Thyroid gland (tissue), 4 donors: Measurements from ENCODE around the gene HELZ.

ENCODE experiments used
- POLR2A ChIP-seq, 2 donors: fragments of 450-650 bp; IDR thresholded peaks; one replicate each; pipeline ENCODE4 v1.6.1; 2017; ENCODE audit warnings: antibody characterized with exemption in 2 of 2, mild to moderate bottlenecking in 2 of 2, moderate library complexity in 1 of 2
- TF ChIP-seq, protein P1 (sequence below), 6 experiments: fragments of 200-600 bp in 3 of 6; fragments of 450-650 bp in 3 of 6; sonication (generic) in 3 of 6; IDR thresholded peaks; one replicate each; pipeline ENCODE4 v1.5.1; 2016 to 2019; ENCODE audit warnings: antibody characterized with exemption in 6 of 6, mild to moderate bottlenecking in 2 of 6, inconsistent platforms in 1 of 6, moderate library complexity in 1 of 6

DNA sequence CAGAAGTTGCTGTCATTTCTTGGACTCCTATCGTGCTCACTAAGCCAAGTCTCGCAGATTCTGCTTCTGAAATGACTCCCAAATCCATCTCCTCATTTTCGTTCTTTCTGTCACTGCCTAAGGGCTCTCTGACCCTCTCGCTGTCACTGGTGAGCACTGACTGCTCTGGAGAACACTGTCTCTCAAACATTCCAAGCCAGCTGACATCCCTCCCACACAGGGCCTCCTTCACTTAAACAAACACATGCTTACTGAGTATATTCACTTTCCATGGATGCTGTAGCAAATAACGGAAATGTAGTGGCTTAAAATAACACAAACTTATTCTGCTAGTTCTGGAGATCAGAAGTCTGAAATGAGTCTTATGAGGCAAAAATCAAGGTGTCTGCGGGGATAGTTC, 181.9 kb downstream of the HELZ start:
- TF ChIP-seq, protein P1, sequence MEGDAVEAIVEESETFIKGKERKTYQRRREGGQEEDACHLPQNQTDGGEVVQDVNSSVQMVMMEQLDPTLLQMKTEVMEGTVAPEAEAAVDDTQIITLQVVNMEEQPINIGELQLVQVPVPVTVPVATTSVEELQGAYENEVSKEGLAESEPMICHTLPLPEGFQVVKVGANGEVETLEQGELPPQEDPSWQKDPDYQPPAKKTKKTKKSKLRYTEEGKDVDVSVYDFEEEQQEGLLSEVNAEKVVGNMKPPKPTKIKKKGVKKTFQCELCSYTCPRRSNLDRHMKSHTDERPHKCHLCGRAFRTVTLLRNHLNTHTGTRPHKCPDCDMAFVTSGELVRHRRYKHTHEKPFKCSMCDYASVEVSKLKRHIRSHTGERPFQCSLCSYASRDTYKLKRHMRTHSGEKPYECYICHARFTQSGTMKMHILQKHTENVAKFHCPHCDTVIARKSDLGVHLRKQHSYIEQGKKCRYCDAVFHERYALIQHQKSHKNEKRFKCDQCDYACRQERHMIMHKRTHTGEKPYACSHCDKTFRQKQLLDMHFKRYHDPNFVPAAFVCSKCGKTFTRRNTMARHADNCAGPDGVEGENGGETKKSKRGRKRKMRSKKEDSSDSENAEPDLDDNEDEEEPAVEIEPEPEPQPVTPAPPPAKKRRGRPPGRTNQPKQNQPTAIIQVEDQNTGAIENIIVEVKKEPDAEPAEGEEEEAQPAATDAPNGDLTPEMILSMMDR (IDR thresholded peaks at IDR 0.05) = no peak
- no peak for TF ChIP-seq POLR2A (IDR thresholded peaks at IDR 0.05)
